ENCODE results near the gene FREY1. TPM values are rescaled to one million over a fixed set of nuclear protein-coding genes. Genes with fewer than 3 reads are reported as not detected.
A peak's percentile ranks its signal among the peaks of the same experiment; 100 is the strongest.

The FREY1 gene
- polyA plus RNA-seq, 3 donors = 0.37 TPM; not detected in 2

DNA sequence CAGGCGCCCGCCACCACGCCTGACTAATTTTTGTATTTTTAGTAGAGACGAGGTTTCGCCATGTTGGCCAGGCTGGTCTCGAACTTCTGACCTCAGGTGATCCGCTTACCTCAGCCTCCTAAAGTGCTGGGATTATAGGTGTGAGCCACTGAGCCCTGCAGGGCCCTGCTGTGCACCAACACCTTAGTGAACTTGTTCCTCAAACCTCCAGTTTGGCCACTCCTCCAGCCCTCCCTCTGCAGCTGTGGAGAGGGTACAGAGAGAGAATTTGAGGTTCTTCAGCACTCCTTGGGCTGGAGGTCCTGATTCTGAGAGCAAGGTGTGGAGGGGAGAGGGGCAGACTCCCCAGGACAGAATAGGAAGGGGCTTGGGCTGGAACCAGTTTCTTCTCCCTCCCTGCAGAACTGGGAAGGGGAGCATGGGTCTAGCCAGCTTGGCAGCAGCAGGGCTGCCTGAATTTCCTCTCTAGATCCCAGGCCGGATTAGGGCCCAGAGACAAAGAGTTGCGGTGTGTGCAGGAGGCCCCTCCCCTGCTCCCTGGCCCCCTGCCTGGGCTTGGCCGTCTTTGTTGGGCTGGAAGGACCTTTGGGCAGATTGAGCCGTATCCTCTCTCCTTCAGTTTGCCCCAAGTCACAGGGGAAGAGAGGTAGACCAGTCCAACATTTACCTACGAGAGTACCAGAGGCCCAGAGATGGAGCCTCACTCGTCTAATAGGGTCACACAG lies 12.9 kb upstream of the FREY1 start:
- Mint-ChIP-seq H3K9me3 (peaks cover 0 to 10% (median 6%) of the 10 kb centered on the region in 7 donors), H3K4me1 (peaks cover 40% of the 10 kb centered on the region), H3K4me3 (no peak overlapping the region), H3K27me3 (ENCODE audit: low read depth in 3 of 3) (peaks cover 19 to 35% (median 30%) of the 10 kb centered on the region in 3 donors), H3K27ac (peak overlapping the region in 1 of 7 donors; percentile 75), H3K36me3 (peaks cover 19 to 24% of the 10 kb centered on the region in 2 donors)
- intact Hi-C loops (cut with micrococcal nuclease) = loop anchor here (5.0 to 10.0 kb wide), 2 partner anchors 73 to 695 kb away; partner anchors contain the start of genes CRY2 (in 2 of the 2), ATG13 (in 1 of the 2) and HARBI1 (in 1 of the 2)
- H3K9me3 ChIP-seq (replicated peaks in 1 of 2; ENCODE audit: control insufficient read depth in 1 of 2, insufficient read depth in 1 of 2, low read length in 2 of 2) = no peaks in the 10 kb centered on the region
- no peak overlapping the region for H3K4me2 ChIP-seq (replicated peaks; ENCODE audit: extremely low read depth, low read length, poor library complexity, severe bottlenecking)
- H2AFZ ChIP-seq (ENCODE audit: insufficient read depth, low read depth, low read length, poor library complexity, severe bottlenecking) = no peak overlapping the region
- TF ChIP-seq, protein P1, sequence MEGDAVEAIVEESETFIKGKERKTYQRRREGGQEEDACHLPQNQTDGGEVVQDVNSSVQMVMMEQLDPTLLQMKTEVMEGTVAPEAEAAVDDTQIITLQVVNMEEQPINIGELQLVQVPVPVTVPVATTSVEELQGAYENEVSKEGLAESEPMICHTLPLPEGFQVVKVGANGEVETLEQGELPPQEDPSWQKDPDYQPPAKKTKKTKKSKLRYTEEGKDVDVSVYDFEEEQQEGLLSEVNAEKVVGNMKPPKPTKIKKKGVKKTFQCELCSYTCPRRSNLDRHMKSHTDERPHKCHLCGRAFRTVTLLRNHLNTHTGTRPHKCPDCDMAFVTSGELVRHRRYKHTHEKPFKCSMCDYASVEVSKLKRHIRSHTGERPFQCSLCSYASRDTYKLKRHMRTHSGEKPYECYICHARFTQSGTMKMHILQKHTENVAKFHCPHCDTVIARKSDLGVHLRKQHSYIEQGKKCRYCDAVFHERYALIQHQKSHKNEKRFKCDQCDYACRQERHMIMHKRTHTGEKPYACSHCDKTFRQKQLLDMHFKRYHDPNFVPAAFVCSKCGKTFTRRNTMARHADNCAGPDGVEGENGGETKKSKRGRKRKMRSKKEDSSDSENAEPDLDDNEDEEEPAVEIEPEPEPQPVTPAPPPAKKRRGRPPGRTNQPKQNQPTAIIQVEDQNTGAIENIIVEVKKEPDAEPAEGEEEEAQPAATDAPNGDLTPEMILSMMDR (IDR thresholded peaks at IDR 0.05) = no peak
- H4K20me1 ChIP-seq (ENCODE audit: insufficient read depth, low read length) = peaks cover 15% of the 10 kb centered on the region
- no peak for DNase-seq
- H3K9ac ChIP-seq (ENCODE audit: insufficient read depth, low read length, poor library complexity, severe bottlenecking) = no peak overlapping the region
- WGBS (ENCODE audit: insufficient coverage) = 59% methylated on average over 5 of the region's 13 CpGs
- peaks cover 6 to 23% of the 10 kb centered on the region in 2 donors for H3K27me3 ChIP-seq (ENCODE audit: control insufficient read depth in 2 of 2, insufficient read depth in 2 of 2, low read length in 2 of 2)
- H3K4me1 ChIP-seq (ENCODE audit: control insufficient read depth in 1 of 2, insufficient read depth in 2 of 2, low read length in 2 of 2) = peaks cover 20 to 35% of the 10 kb centered on the region in 2 donors
- H3K36me3 ChIP-seq (replicated peaks in 1 of 2; ENCODE audit: control insufficient read depth in 1 of 2, insufficient read depth in 2 of 2, low read length in 2 of 2) = peaks cover 12 to 15% of the 10 kb centered on the region in 2 donors
- peaks cover 26% of the 10 kb centered on the region for H3K79me2 ChIP-seq (ENCODE audit: insufficient read depth, low read length)
- H3K4me3 ChIP-seq (replicated peaks in 1 of 3; ENCODE audit: low read depth in 2 of 3, low read length in 3 of 3) = no peak overlapping the region
- H3K27ac ChIP-seq (ENCODE audit: low read depth in 1 of 2, low read length in 2 of 2) = no peak overlapping the region

DNA sequence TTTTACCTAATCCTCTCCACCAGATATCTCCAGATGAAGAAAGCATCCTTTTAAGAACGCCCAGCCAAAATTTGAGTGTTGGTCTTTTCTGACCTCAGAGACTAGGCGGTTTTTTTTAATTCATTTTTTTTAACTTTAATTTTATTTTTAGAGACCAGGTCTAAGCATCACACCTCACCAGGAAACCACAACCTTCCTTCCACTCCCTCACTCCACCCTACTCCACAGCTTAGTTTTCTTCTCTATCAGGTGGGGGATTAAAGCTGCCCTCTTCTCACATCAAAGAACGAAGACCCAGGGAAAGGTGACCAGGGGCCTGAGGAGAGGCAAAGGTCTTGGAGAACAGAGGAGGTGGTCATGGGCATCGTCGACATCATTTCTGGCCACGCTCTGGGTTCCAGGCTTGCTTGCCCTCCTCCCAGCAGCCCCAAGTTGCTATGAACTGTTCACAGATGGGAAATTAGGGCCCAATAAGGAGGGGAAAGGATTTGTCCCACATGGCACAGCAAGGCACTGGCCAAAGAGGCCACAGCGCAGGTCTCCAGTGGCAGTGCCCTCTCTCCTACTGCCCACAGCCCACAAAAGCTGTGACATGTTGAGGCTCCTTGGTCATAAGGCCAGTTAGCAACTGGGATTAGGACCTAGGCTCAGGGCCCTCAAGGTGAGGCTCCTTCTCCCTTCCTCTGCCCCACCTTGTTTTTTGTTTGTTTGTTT lies 12.0 kb upstream of the FREY1 start:
- peaks cover 15 to 29% (median 24%) of the 10 kb centered on the region in 3 donors for H3K27me3 Mint-ChIP-seq (ENCODE audit: low read depth in 3 of 3)
- WGBS (ENCODE audit: insufficient coverage) = 41% methylated on average over 3 of the region's 7 CpGs
- peak overlapping the region; percentile 90 for H3K9ac ChIP-seq (ENCODE audit: insufficient read depth, low read length, poor library complexity, severe bottlenecking)
- H3K4me2 ChIP-seq (replicated peaks; ENCODE audit: extremely low read depth, low read length, poor library complexity, severe bottlenecking) = peak overlapping the region; percentile 92
- peaks cover 0 to 10% (median 4%) of the 10 kb centered on the region in 7 donors for H3K9me3 Mint-ChIP-seq
- H3K4me3 Mint-ChIP-seq = peak overlapping the region; percentile 97 to 98
- intact Hi-C loops (cut with micrococcal nuclease) = loop anchor here (5.0 to 10.0 kb wide), 2 partner anchors 72 to 696 kb away; partner anchors contain the start of genes CRY2 (in 2 of the 2), ATG13 (in 1 of the 2) and HARBI1 (in 1 of the 2)
- H3K4me1 Mint-ChIP-seq = peaks cover 36% of the 10 kb centered on the region
- DNase-seq = no peak
- H3K27ac Mint-ChIP-seq = peak overlapping the region in 4 of 7 donors; percentile 28 to 98 (median 96)
- H3K4me3 ChIP-seq (replicated peaks in 1 of 3; ENCODE audit: low read depth in 2 of 3, low read length in 3 of 3) = peak overlapping the region in 2 of 3 experiments; percentile 82 to 91
- H3K36me3 ChIP-seq (replicated peaks in 1 of 2; ENCODE audit: control insufficient read depth in 1 of 2, insufficient read depth in 2 of 2, low read length in 2 of 2) = peaks cover 21 to 24% of the 10 kb centered on the region in 2 donors
- H3K36me3 Mint-ChIP-seq = peaks cover 27 to 28% of the 10 kb centered on the region in 2 donors
- H3K27ac ChIP-seq (ENCODE audit: low read depth in 1 of 2, low read length in 2 of 2) = no peak overlapping the region
- no peaks in the 10 kb centered on the region for H3K9me3 ChIP-seq (replicated peaks in 1 of 2; ENCODE audit: control insufficient read depth in 1 of 2, insufficient read depth in 1 of 2, low read length in 2 of 2)
- peaks cover 20 to 35% of the 10 kb centered on the region in 2 donors for H3K4me1 ChIP-seq (ENCODE audit: control insufficient read depth in 1 of 2, insufficient read depth in 2 of 2, low read length in 2 of 2)
- H4K20me1 ChIP-seq (ENCODE audit: insufficient read depth, low read length) = peaks cover 16% of the 10 kb centered on the region
- TF ChIP-seq, protein P1 (IDR thresholded peaks at IDR 0.05) = no peak
- peaks cover 29% of the 10 kb centered on the region for H3K79me2 ChIP-seq (ENCODE audit: insufficient read depth, low read length)
- H3K27me3 ChIP-seq (ENCODE audit: control insufficient read depth in 2 of 2, insufficient read depth in 2 of 2, low read length in 2 of 2) = peaks cover 6 to 23% of the 10 kb centered on the region in 2 donors
- peak overlapping the region; percentile 96 for H2AFZ ChIP-seq (ENCODE audit: insufficient read depth, low read depth, low read length, poor library complexity, severe bottlenecking)
